ENCODE data around the gene AKAP7. TPM values are rescaled to one million over a fixed set of nuclear protein-coding genes. Genes with fewer than 3 reads are reported as not detected.

The AKAP7 gene
- total RNA-seq, 1 donor from 2014 or later: 4.6 TPM

- FAIRE-seq (no peak), DNase-seq (ENCODE audit: low read depth) (peak; percentile 1)
- Histone ChIP-seq H2AFZ (ENCODE audit: low read depth, low read length) (no peak overlapping the region), H3K27ac (ENCODE audit: low read depth, low read length) (no peak overlapping the region), H3K4me1 (ENCODE audit: insufficient read depth, low read length) (no peaks in the 10 kb centered on the region), H3K79me2 (ENCODE audit: insufficient read depth, low read length) (no peaks in the 10 kb centered on the region), H3K4me2 (ENCODE audit: low read length) (no peak overlapping the region), H3K36me3 (ENCODE audit: insufficient read depth, low read length) (no peaks in the 10 kb centered on the region), H3K9me3 (ENCODE audit: insufficient read depth, low read depth, low read length) (no peaks in the 10 kb centered on the region), H3K27me3 (ENCODE audit: insufficient read depth, low read length) (no peaks in the 10 kb centered on the region), H3K9ac (ENCODE audit: low read length) (no peak overlapping the region), H4K20me1 (ENCODE audit: insufficient read depth, low read length) (no peaks in the 10 kb centered on the region), H3K4me3 (ENCODE audit: insufficient read depth, low read depth, low read length) (no peak overlapping the region)
- H3K27ac Mint-ChIP-seq (ENCODE audit: unreplicated experiment): no peak overlapping the region
- no peaks in the 10 kb centered on the region for H3K36me3 Mint-ChIP-seq (ENCODE audit: low read depth, unreplicated experiment)
- no peaks in the 10 kb centered on the region for H3K9me3 Mint-ChIP-seq (ENCODE audit: unreplicated experiment)
- H3K4me3 Mint-ChIP-seq (ENCODE audit: unreplicated experiment): no peak overlapping the region
- TF ChIP-seq CTCF (IDR thresholded peaks at IDR 0.05; ENCODE audit: insufficient read depth, low read depth, low read length) (no peak), EZH2 (IDR thresholded peaks at IDR 0.05; ENCODE audit: insufficient read depth, low read length) (no peak)
- peaks cover 5% of the 10 kb centered on the region for H3K4me1 Mint-ChIP-seq (ENCODE audit: low read depth, unreplicated experiment)
- no peaks in the 10 kb centered on the region for H3K27me3 Mint-ChIP-seq (ENCODE audit: low read depth, unreplicated experiment)
Observed at GRCh38 chr6:131216246-131216645, 81.0 kb downstream of the AKAP7 start.

DNA sequence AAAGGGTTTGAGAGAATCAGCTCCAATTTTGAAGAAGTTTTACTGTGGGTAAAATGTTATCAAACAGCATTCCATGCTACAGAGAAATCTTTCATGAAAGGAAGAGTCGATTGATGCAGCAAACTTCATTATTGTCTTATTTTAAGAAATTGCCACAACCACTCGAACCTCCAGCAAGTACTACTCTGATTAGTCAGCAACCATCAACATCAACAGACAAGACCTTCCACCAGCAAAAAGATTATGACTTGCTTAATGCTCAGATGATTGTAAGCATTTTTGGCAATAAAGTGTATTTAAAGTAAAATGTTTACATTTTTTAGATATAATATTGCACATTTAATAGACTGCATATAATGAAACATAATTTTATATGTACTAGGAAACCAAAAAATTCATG lies 87.5 kb downstream of the AKAP7 start:
- Histone ChIP-seq H3K4me3 (ENCODE audit: insufficient read depth, low read depth, low read length) (no peak overlapping the region), H3K27me3 (ENCODE audit: insufficient read depth, low read length) (no peaks in the 10 kb centered on the region), H3K27ac (ENCODE audit: low read depth, low read length) (no peak overlapping the region), H3K4me2 (ENCODE audit: low read length) (no peak overlapping the region), H3K9me3 (ENCODE audit: insufficient read depth, low read depth, low read length) (no peaks in the 10 kb centered on the region), H4K20me1 (ENCODE audit: insufficient read depth, low read length) (no peaks in the 10 kb centered on the region), H3K36me3 (ENCODE audit: insufficient read depth, low read length) (no peaks in the 10 kb centered on the region), H3K9ac (ENCODE audit: low read length) (no peak overlapping the region), H3K79me2 (ENCODE audit: insufficient read depth, low read length) (no peaks in the 10 kb centered on the region), H3K4me1 (ENCODE audit: insufficient read depth, low read length) (no peaks in the 10 kb centered on the region), H2AFZ (ENCODE audit: low read depth, low read length) (no peak overlapping the region)
- Mint-ChIP-seq H3K27ac (ENCODE audit: unreplicated experiment) (no peak overlapping the region), H3K36me3 (ENCODE audit: low read depth, unreplicated experiment) (peaks cover 2% of the 10 kb centered on the region), H3K9me3 (ENCODE audit: unreplicated experiment) (no peaks in the 10 kb centered on the region), H3K4me3 (ENCODE audit: unreplicated experiment) (no peak overlapping the region), H3K27me3 (ENCODE audit: low read depth, unreplicated experiment) (no peaks in the 10 kb centered on the region), H3K4me1 (ENCODE audit: low read depth, unreplicated experiment) (no peaks in the 10 kb centered on the region)
- FAIRE-seq (no peak), DNase-seq (ENCODE audit: low read depth) (no peak)
- TF ChIP-seq EZH2 (IDR thresholded peaks at IDR 0.05; ENCODE audit: insufficient read depth, low read length): no peak
- TF ChIP-seq CTCF (IDR thresholded peaks at IDR 0.05; ENCODE audit: insufficient read depth, low read depth, low read length): no peak

DNA sequence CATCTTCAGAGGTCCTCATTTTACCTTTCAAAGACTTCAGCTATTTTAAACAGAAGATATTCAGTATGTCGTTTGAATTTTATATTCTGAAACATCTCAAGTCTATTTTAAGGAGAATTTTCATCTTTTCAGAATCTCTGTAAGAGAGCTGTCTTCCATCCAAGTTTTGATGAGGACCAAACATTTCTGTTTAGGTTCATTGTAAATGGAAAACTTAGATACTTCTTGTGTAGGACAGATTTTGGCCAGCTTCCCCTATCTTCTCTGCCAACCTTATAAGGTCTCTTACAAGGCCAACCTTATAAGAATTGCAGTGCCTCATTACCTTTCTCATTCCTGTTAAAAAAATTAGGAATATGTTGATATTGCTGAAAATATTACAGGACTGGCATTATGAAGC lies 88.1 kb downstream of the AKAP7 start:
- Histone ChIP-seq H3K4me3 (ENCODE audit: insufficient read depth, low read depth, low read length) (no peak overlapping the region), H3K36me3 (ENCODE audit: insufficient read depth, low read length) (no peaks in the 10 kb centered on the region), H3K4me1 (ENCODE audit: insufficient read depth, low read length) (no peaks in the 10 kb centered on the region), H4K20me1 (ENCODE audit: insufficient read depth, low read length) (no peaks in the 10 kb centered on the region), H2AFZ (ENCODE audit: low read depth, low read length) (no peak overlapping the region), H3K9ac (ENCODE audit: low read length) (no peak overlapping the region), H3K79me2 (ENCODE audit: insufficient read depth, low read length) (no peaks in the 10 kb centered on the region), H3K27me3 (ENCODE audit: insufficient read depth, low read length) (no peaks in the 10 kb centered on the region), H3K9me3 (ENCODE audit: insufficient read depth, low read depth, low read length) (no peaks in the 10 kb centered on the region), H3K27ac (ENCODE audit: low read depth, low read length) (no peak overlapping the region), H3K4me2 (ENCODE audit: low read length) (no peak overlapping the region)
- Mint-ChIP-seq H3K4me3 (ENCODE audit: unreplicated experiment) (no peak overlapping the region), H3K9me3 (ENCODE audit: unreplicated experiment) (no peaks in the 10 kb centered on the region), H3K27ac (ENCODE audit: unreplicated experiment) (no peak overlapping the region), H3K36me3 (ENCODE audit: low read depth, unreplicated experiment) (peaks cover 2% of the 10 kb centered on the region), H3K27me3 (ENCODE audit: low read depth, unreplicated experiment) (no peaks in the 10 kb centered on the region), H3K4me1 (ENCODE audit: low read depth, unreplicated experiment) (no peaks in the 10 kb centered on the region)
- TF ChIP-seq CTCF (IDR thresholded peaks at IDR 0.05; ENCODE audit: insufficient read depth, low read depth, low read length): no peak
- no peak for TF ChIP-seq EZH2 (IDR thresholded peaks at IDR 0.05; ENCODE audit: insufficient read depth, low read length)
- DNase-seq (ENCODE audit: low read depth) (no peak), FAIRE-seq (no peak)
